GM18507 (cell line): ENCODE measurements around the gene ASB4.

Source experiments
- DNase-seq: peaks from one replicate; pipeline ENCODE4 v3.0.0; 2011; ENCODE audit warnings: low read depth; ENCODE audit not compliant: insufficient read length; ENCODE audit errors: extremely low spot score
- FAIRE-seq: peaks from 2 replicates; lab custom pipeline; 2011; peaks lifted over from hg19 to GRCh38; lab: Jason Lieb, UNC

ASB4 gene

DNA sequence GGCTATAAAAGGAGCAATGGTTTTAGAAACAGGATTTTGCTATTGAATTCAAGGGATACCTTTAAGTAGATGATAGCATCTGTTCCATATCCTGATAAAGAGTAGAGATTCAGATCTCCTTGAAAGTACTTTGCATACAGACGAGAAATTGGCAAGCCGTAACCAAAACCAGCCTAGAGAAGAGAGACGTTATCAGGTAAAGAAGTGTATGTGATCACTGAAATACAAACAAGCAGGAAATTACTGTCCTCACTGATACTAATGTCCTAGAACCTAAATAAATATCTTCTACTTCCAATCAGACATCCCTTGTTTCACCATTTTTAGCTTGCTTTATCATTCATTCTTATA, 101.2 kb downstream of the ASB4 start:
- DNase-seq (no peak), FAIRE-seq (no peak)

DNA sequence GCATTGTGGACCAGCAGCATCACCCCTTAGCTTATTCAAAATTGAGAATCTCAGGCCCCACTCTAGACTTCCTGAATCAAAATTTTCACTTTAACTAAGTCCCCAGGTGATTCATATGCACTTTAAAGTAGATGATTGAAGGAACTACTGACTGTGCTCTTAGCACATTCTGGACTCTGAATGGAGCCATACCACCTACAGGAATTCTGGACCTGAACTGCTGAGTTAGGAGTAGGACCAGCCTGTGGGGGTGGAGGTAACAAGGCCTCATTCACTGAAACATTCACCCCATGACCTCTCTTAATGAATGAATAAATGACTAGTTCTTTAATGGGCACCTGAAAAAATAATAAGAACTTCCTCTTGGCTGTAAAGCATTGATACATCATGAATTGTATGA, 103.3 kb downstream of the ASB4 start:
- no peak for DNase-seq
- FAIRE-seq = no peak

DNA sequence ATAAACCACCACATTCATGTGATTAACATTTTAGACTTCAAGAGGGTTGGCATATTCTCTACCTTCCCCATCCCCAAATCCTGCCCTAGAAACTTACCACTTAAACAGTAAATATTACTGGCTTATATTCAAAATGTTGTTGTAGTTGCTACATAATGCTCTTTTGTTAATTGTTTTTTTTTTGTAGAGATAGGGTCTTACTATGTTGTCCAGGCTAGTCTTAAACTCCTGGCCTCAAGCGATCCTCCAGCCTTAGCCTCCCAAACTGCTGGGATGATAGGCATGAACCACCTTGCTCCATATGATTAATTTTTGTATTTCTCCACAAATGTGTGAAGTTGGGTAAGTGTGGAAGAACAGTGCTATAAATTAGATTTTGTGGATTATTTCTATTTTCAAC, 104.0 kb downstream of the ASB4 start:
- no peak for FAIRE-seq

More for the DNA sequence above, 104.0 kb downstream of the ASB4 start:
- DNase-seq = no peak
